ENCODE measurements around the gene GPHA2. TPM values are rescaled to one million over a fixed set of nuclear protein-coding genes. Genes with fewer than 3 reads are reported as not detected.

GPHA2 gene
- total RNA-seq, 2 experiments from 2014 or later: not detected

- no peaks in the 10 kb centered on the region for H3K9me3 Mint-ChIP-seq (ENCODE audit: insufficient read depth)
- H3K27ac Mint-ChIP-seq: no peak overlapping the region
- H3K36me3 Mint-ChIP-seq (ENCODE audit: low read depth): peaks cover 10% of the 10 kb centered on the region
- H3K4me1 Mint-ChIP-seq (ENCODE audit: low read depth): peaks cover 6% of the 10 kb centered on the region
- H3K4me3 Mint-ChIP-seq: no peak overlapping the region
- H3K27me3 Mint-ChIP-seq (ENCODE audit: low read depth): no peaks in the 10 kb centered on the region
- ChIA-PET CTCF (interaction anchor here (0.6 to 15.3 kb wide), 5 partner anchors 10 to 42 kb away, joined by 3 to 491 read pairs (median 5); partner anchors contain the start of genes CDC42BPG and EHD1), POLR2A (interaction anchor here (1.3 to 4.4 kb wide), 2 partner anchors 32 to 47 kb away, joined by 3 to 27 read pairs; no protein-coding TSS in a partner anchor)
- no peak for ATAC-seq
- DNase-seq: no peak
Measured at GRCh38 chr11:64894812-64895452, 40.8 kb downstream of the GPHA2 start.

- H3K4me3 Mint-ChIP-seq: no peak overlapping the region
Measured at GRCh38 chr11:64894070-64894811, 41.5 kb downstream of the GPHA2 start.

GRCh38 chr11:64893194-64894069 lies 42.3 kb downstream of the GPHA2 start:
- no peak for ATAC-seq
- ChIA-PET POLR2A (interaction anchor here (0.8 to 4.4 kb wide), 3 partner anchors 30 to 45 kb away, joined by 3 to 27 read pairs (median 3); no protein-coding TSS in a partner anchor), CTCF (interaction anchor here (0.9 to 15.3 kb wide), 8 partner anchors 8 to 95 kb away, joined by 3 to 491 read pairs (median 4); partner anchors contain the start of genes CDC42BPG and EHD1)
- H3K9me3 Mint-ChIP-seq (ENCODE audit: insufficient read depth): no peaks in the 10 kb centered on the region
- no peak overlapping the region for H3K27ac Mint-ChIP-seq
- DNase-seq: no peak
- H3K36me3 Mint-ChIP-seq (ENCODE audit: low read depth): peaks cover 4% of the 10 kb centered on the region
- no peaks in the 10 kb centered on the region for H3K27me3 Mint-ChIP-seq (ENCODE audit: low read depth)
- H3K4me1 Mint-ChIP-seq (ENCODE audit: low read depth): peaks cover 7% of the 10 kb centered on the region
- no peak overlapping the region for H3K4me3 Mint-ChIP-seq

More at GRCh38 chr11:64894070-64894811, 41.5 kb downstream of the GPHA2 start:
- ATAC-seq: peak; percentile 98
- CTCF ChIA-PET: interaction anchor here (0.6 to 15.3 kb wide), 10 partner anchors 9 to 96 kb away, joined by 3 to 491 read pairs (median 4); partner anchors contain the start of genes CDC42BPG and EHD1
- no peak overlapping the region for H3K27ac Mint-ChIP-seq
- H3K36me3 Mint-ChIP-seq (ENCODE audit: low read depth): peaks cover 6% of the 10 kb centered on the region
- peaks cover 6% of the 10 kb centered on the region for H3K4me1 Mint-ChIP-seq (ENCODE audit: low read depth)
- H3K9me3 Mint-ChIP-seq (ENCODE audit: insufficient read depth): no peaks in the 10 kb centered on the region
- POLR2A ChIA-PET: interaction anchor here (0.8 to 4.4 kb wide), 3 partner anchors 31 to 46 kb away, joined by 3 to 27 read pairs (median 3); no protein-coding TSS in a partner anchor
- H3K27me3 Mint-ChIP-seq (ENCODE audit: low read depth): no peaks in the 10 kb centered on the region
- DNase-seq: peak; percentile 95

GRCh38 chr11:64892838-64893193 lies 42.9 kb downstream of the GPHA2 start:
- POLR2A ChIA-PET: interaction anchor here (4.4 kb wide), 1 partner anchor 45 kb away, joined by 27 read pairs; no protein-coding TSS in a partner anchor
- CTCF ChIA-PET: interaction anchor here (6.5 to 15.3 kb wide), 3 partner anchors 16 to 40 kb away, joined by 75 to 491 read pairs (median 127); partner anchors contain the start of genes CDC42BPG and EHD1
- Mint-ChIP-seq H3K27ac (no peak overlapping the region), H3K9me3 (ENCODE audit: insufficient read depth) (no peaks in the 10 kb centered on the region), H3K36me3 (ENCODE audit: low read depth) (peaks cover 2% of the 10 kb centered on the region), H3K27me3 (ENCODE audit: low read depth) (no peaks in the 10 kb centered on the region), H3K4me1 (ENCODE audit: low read depth) (peaks cover 13% of the 10 kb centered on the region), H3K4me3 (no peak overlapping the region)
- DNase-seq (no peak), ATAC-seq (no peak)

GRCh38 chr11:64892411-64892831 lies 43.3 kb downstream of the GPHA2 start:
- H3K27ac Mint-ChIP-seq: peak overlapping the region; percentile 5
- H3K36me3 Mint-ChIP-seq (ENCODE audit: low read depth): peaks cover 2% of the 10 kb centered on the region

GRCh38 chr11:64891880-64892279 lies 43.8 kb downstream of the GPHA2 start:
- POLR2A ChIA-PET: interaction anchor here (4.4 kb wide), 1 partner anchor 44 kb away, joined by 27 read pairs; no protein-coding TSS in a partner anchor
- CTCF ChIA-PET: interaction anchor here (6.5 to 15.3 kb wide), 3 partner anchors 15 to 39 kb away, joined by 75 to 491 read pairs (median 127); partner anchors contain the start of genes CDC42BPG and EHD1
- DNase-seq: no peak
- no peaks in the 10 kb centered on the region for H3K27me3 Mint-ChIP-seq (ENCODE audit: low read depth)
- peaks cover 18% of the 10 kb centered on the region for H3K4me1 Mint-ChIP-seq (ENCODE audit: low read depth)
- no peak for ATAC-seq
- H3K36me3 Mint-ChIP-seq (ENCODE audit: low read depth): peaks cover 2% of the 10 kb centered on the region
- H3K9me3 Mint-ChIP-seq (ENCODE audit: insufficient read depth): no peaks in the 10 kb centered on the region
- no peak overlapping the region for H3K4me3 Mint-ChIP-seq
- peak overlapping the region; percentile 5 for H3K27ac Mint-ChIP-seq

More at GRCh38 chr11:64892411-64892831, 43.3 kb downstream of the GPHA2 start:
- Mint-ChIP-seq H3K4me3 (no peak overlapping the region), H3K27me3 (ENCODE audit: low read depth) (no peaks in the 10 kb centered on the region), H3K9me3 (ENCODE audit: insufficient read depth) (no peaks in the 10 kb centered on the region), H3K4me1 (ENCODE audit: low read depth) (peaks cover 15% of the 10 kb centered on the region)
- DNase-seq: no peak
- ChIA-PET CTCF (interaction anchor here (6.5 to 15.3 kb wide), 3 partner anchors 16 to 40 kb away, joined by 75 to 491 read pairs (median 127); partner anchors contain the start of genes CDC42BPG and EHD1), POLR2A (interaction anchor here (4.4 kb wide), 1 partner anchor 44 kb away, joined by 27 read pairs; no protein-coding TSS in a partner anchor)
- no peak for ATAC-seq

GRCh38 chr11:64891215-64891848 lies 44.4 kb downstream of the GPHA2 start:
- ATAC-seq: no peak
- Mint-ChIP-seq H3K9me3 (ENCODE audit: insufficient read depth) (no peaks in the 10 kb centered on the region), H3K36me3 (ENCODE audit: low read depth) (peaks cover 2% of the 10 kb centered on the region), H3K27ac (no peak overlapping the region), H3K4me1 (ENCODE audit: low read depth) (peaks cover 18% of the 10 kb centered on the region), H3K4me3 (no peak overlapping the region), H3K27me3 (ENCODE audit: low read depth) (no peaks in the 10 kb centered on the region)
- POLR2A ChIA-PET: interaction anchor here (1.1 to 4.4 kb wide), 3 partner anchors 13 to 43 kb away, joined by 3 to 27 read pairs (median 4); partner anchors contain the start of genes EHD1 and PPP2R5B
- no peak for DNase-seq
- CTCF ChIA-PET: interaction anchor here (6.5 to 15.3 kb wide), 3 partner anchors 15 to 39 kb away, joined by 75 to 491 read pairs (median 127); partner anchors contain the start of genes CDC42BPG and EHD1

- Mint-ChIP-seq H3K36me3 (ENCODE audit: low read depth) (peaks cover 2% of the 10 kb centered on the region), H3K27ac (no peak overlapping the region), H3K4me3 (no peak overlapping the region), H3K9me3 (ENCODE audit: insufficient read depth) (no peaks in the 10 kb centered on the region), H3K27me3 (ENCODE audit: low read depth) (no peaks in the 10 kb centered on the region), H3K4me1 (ENCODE audit: low read depth) (peaks cover 25% of the 10 kb centered on the region)
- no peak for DNase-seq
- ChIA-PET CTCF (interaction anchor here (0.6 to 15.3 kb wide), 5 partner anchors 8 to 116 kb away, joined by 3 to 491 read pairs (median 75); partner anchors contain the start of genes CDC42BPG and EHD1), POLR2A (interaction anchor here (0.6 to 1.3 kb wide), 3 partner anchors 12 to 38 kb away, joined by 3 to 4 read pairs (median 4); partner anchors contain the start of genes EHD1 and PPP2R5B)
- no peak for ATAC-seq
Measured at GRCh38 chr11:64890522-64890939, 45.2 kb downstream of the GPHA2 start.

- no peak for DNase-seq
- Mint-ChIP-seq H3K27ac (no peak overlapping the region), H3K4me3 (no peak overlapping the region), H3K9me3 (ENCODE audit: insufficient read depth) (no peaks in the 10 kb centered on the region), H3K4me1 (ENCODE audit: low read depth) (peaks cover 33% of the 10 kb centered on the region), H3K27me3 (ENCODE audit: low read depth) (no peaks in the 10 kb centered on the region), H3K36me3 (ENCODE audit: low read depth) (no peaks in the 10 kb centered on the region)
- ChIA-PET POLR2A (interaction anchor here (1.1 to 1.3 kb wide), 2 partner anchors 12 to 38 kb away, joined by 3 to 4 read pairs; no protein-coding TSS in a partner anchor), CTCF (interaction anchor here (0.6 to 15.3 kb wide), 5 partner anchors 12 to 1983 kb away, joined by 3 to 491 read pairs (median 75); partner anchors contain the start of genes CDC42BPG and EHD1)
- ATAC-seq: no peak
Measured at GRCh38 chr11:64888729-64889511, 46.8 kb downstream of the GPHA2 start.
